ENCODE results near the gene NCOA7. TPM values are rescaled to one million over a fixed set of nuclear protein-coding genes. Genes with fewer than 3 reads are reported as not detected.
"Not testable (repeated sequence)": the region's sequence is repeated elsewhere in the genome, so short reads cannot be mapped to it uniquely, and the experiment has no call there.

NCOA7 gene
- total RNA-seq, 1 experiment from 2014 or later: 37.3 TPM

DNA sequence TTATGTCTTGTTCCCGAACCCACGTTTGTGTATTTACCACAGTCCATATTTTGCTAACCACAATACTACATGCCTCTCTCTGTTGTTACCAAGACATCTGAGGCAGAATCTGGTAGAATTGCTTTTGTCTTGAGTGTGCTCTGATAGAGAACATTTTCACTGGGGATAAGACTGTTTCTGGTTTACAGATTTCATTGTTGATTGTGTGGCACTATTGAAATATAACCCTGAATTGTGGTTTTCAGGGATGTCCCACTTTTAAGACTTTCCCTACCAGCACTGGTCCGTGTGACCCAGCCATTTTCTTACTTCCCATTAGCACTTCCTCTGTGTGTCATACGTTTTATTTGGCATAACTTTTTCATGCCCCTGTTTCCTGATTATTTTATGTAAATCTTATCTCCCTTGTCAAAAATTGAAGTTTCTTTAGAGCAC is 12.2 kb downstream of the NCOA7 start:
- ATAC-seq: no peak
- in situ Hi-C loops (cut with HindIII; ENCODE audit: low pct_unique_long_range_greater_than_20kb, low sequenced_read_pairs) (no loop called here), intact Hi-C loops (cut with micrococcal nuclease; ENCODE audit: unreplicated experiment) (no loop called here)
- TF ChIP-seq SIN3A (IDR thresholded peaks at IDR 0.05; ENCODE audit: borderline replicate concordance, insufficient read depth, low read depth, low read length) (no peak), POLR2AphosphoS5 (IDR thresholded peaks at IDR 0.05; ENCODE audit: low read depth, low read length) (no peak), REST (IDR thresholded peaks at IDR 0.05; ENCODE audit: insufficient read depth in 1 of 2, low read depth in 2 of 2, low read length in 1 of 2) (no peak), TCF7L2 (IDR thresholded peaks at IDR 0.05; ENCODE audit: low read depth, low read length) (no peak)
- TF ChIP-seq, protein P1, sequence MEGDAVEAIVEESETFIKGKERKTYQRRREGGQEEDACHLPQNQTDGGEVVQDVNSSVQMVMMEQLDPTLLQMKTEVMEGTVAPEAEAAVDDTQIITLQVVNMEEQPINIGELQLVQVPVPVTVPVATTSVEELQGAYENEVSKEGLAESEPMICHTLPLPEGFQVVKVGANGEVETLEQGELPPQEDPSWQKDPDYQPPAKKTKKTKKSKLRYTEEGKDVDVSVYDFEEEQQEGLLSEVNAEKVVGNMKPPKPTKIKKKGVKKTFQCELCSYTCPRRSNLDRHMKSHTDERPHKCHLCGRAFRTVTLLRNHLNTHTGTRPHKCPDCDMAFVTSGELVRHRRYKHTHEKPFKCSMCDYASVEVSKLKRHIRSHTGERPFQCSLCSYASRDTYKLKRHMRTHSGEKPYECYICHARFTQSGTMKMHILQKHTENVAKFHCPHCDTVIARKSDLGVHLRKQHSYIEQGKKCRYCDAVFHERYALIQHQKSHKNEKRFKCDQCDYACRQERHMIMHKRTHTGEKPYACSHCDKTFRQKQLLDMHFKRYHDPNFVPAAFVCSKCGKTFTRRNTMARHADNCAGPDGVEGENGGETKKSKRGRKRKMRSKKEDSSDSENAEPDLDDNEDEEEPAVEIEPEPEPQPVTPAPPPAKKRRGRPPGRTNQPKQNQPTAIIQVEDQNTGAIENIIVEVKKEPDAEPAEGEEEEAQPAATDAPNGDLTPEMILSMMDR (IDR thresholded peaks at IDR 0.05): no peak
- H3K4me3 ChIP-seq (ENCODE audit: low read depth in 2 of 2, low read length in 2 of 2): no peak overlapping the region
- H3K4me1 ChIP-seq (ENCODE audit: control insufficient read depth, insufficient read depth, low read length): no peaks in the 10 kb centered on the region
- H3K36me3 ChIP-seq (ENCODE audit: control insufficient read depth, insufficient read depth, low read length): no peaks in the 10 kb centered on the region
- H3K27ac ChIP-seq (ENCODE audit: low read length): no peak overlapping the region
- ChIA-PET CTCF (no interaction called here), POLR2A (interaction anchor here (0.5 kb wide), 1 partner anchor 13 kb away, joined by 3 read pairs; no protein-coding TSS in a partner anchor)
- no peaks in the 10 kb centered on the region for H3K27me3 ChIP-seq (ENCODE audit: control insufficient read depth, insufficient read depth, low read length)
- no peak for DNase-seq (ENCODE audit: low read depth, low spot score)
- no TSS peak for BruUV-seq (replicated peaks)
- no peaks in the 10 kb centered on the region for H3K9me3 ChIP-seq (ENCODE audit: control insufficient read depth, insufficient read depth, low read depth, low read length)

DNA sequence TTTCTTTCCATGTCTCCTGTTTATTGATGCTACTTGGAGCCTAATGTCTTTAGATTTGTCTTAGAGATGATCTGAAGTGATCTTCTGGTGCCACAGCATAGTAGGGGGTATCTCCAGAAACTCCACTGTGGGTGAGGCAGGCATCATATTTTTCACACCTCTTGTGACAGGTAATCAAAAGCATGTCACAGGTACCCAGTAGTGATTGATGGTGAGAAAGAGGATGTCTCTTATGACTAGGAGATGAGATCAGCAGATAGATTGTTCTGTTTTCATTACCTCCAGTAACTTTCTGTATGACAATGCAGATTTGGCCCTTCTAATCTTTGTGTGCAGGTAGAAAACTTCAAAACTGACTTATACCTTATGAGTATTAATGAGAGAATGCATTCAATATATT is 13.5 kb downstream of the NCOA7 start:
- CTCF ChIA-PET: interaction anchor here (0.7 kb wide), 2 partner anchors 263 to 343 kb away, joined by 12 to 13 read pairs; no protein-coding TSS in a partner anchor
- Histone ChIP-seq H3K36me3 (ENCODE audit: control insufficient read depth, insufficient read depth, low read length) (no peaks in the 10 kb centered on the region), H3K27ac (ENCODE audit: low read length) (no peak overlapping the region), H3K9me3 (ENCODE audit: control insufficient read depth, insufficient read depth, low read depth, low read length) (no peaks in the 10 kb centered on the region), H3K27me3 (ENCODE audit: control insufficient read depth, insufficient read depth, low read length) (no peaks in the 10 kb centered on the region), H3K4me1 (ENCODE audit: control insufficient read depth, insufficient read depth, low read length) (no peaks in the 10 kb centered on the region), H3K4me3 (ENCODE audit: low read depth in 2 of 2, low read length in 2 of 2) (no peak overlapping the region)
- DNase-seq (ENCODE audit: low read depth, low spot score) (no peak), ATAC-seq (no peak)
- no TSS peak for BruUV-seq (replicated peaks)
- in situ Hi-C loops (cut with HindIII; ENCODE audit: low pct_unique_long_range_greater_than_20kb, low sequenced_read_pairs) (no loop called here), intact Hi-C loops (cut with micrococcal nuclease; ENCODE audit: unreplicated experiment) (no loop called here)
- POLR2A ChIA-PET: interaction anchor here (0.6 kb wide), 2 partner anchors 14 to 181 kb away, joined by 6 to 23 read pairs; no protein-coding TSS in a partner anchor
- no peak for TF ChIP-seq REST (IDR thresholded peaks at IDR 0.05; ENCODE audit: insufficient read depth in 1 of 2, low read depth in 2 of 2, low read length in 1 of 2)

- CTCF ChIA-PET: interaction anchor here (0.7 kb wide), 2 partner anchors 263 to 342 kb away, joined by 12 to 13 read pairs; no protein-coding TSS in a partner anchor
- POLR2A ChIA-PET: interaction anchor here (0.6 kb wide), 1 partner anchor 180 kb away, joined by 6 read pairs; no protein-coding TSS in a partner anchor
These were observed 14.2 kb downstream of the NCOA7 start for GRCh38 chr6:125804866-125805425.

More at GRCh38 chr6:125804866-125805425, 14.2 kb downstream of the NCOA7 start:
- intact Hi-C loops (cut with micrococcal nuclease; ENCODE audit: unreplicated experiment); ATAC-seq; H3K4me3 ChIP-seq (ENCODE audit: low read depth in 2 of 2, low read length in 2 of 2); H3K36me3 ChIP-seq (ENCODE audit: control insufficient read depth, insufficient read depth, low read length); H3K27ac ChIP-seq (ENCODE audit: low read length); H3K9me3 ChIP-seq (ENCODE audit: control insufficient read depth, insufficient read depth, low read depth, low read length); BruUV-seq (replicated peaks); H3K4me1 ChIP-seq (ENCODE audit: control insufficient read depth, insufficient read depth, low read length); in situ Hi-C loops (cut with HindIII; ENCODE audit: low pct_unique_long_range_greater_than_20kb, low sequenced_read_pairs); DNase-seq (ENCODE audit: low read depth, low spot score); H3K27me3 ChIP-seq (ENCODE audit: control insufficient read depth, insufficient read depth, low read length): not testable (repeated sequence)

Measured in Panc1 (cell line).